ENCODE data around the gene MPC1.

Gene MPC1

DNA sequence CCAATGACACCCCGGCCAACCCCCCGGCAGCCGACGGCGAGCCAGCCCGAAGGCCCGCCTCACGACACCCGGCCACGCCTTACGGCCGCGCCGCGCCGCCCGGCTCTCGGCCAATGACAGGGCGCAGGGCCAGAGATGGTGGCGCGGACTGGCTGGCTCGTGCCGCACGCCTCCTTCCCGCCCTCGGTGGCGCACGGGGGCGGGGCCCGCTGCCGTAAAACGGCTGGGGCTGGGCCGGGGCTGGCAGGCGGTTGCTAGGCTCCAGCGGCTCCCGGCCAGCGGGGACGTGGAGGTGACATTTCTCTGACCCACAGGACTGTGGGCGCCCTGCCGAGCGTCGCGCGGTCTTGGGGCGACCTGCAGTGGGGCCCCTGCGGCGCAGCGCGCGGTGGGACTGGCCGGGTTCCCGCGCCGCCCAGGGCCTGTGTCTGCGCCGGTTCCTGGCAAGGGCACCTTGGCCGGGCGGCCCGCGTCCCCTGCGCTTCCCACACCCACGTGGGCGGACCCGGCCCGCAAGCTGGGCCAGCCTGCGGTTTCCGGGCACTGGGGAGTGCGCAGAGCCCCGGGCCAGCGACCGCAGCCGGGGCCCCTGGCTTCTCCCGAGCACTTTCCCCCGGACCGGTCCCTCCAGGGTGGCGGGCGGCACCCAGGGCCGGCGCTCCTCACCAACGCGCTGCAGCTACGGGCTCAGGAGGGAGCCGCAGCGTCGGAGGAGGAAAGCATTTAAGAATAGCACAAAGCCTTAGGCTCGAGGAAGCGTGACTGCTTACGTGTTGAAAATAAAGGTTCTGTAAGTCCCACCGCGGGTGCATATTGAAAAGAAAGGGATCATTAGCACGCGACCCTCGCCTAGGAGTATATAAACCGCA lies at the start of gene MPC1:
Gene MPC1 (minus strand): TSS at position 8 of the 869 bp plus-strand sequence. CDS start 64 bp downstream, outside the sequence.
- DNase-seq (ENCODE audit: low spot score): peak; percentile 98

DNA sequence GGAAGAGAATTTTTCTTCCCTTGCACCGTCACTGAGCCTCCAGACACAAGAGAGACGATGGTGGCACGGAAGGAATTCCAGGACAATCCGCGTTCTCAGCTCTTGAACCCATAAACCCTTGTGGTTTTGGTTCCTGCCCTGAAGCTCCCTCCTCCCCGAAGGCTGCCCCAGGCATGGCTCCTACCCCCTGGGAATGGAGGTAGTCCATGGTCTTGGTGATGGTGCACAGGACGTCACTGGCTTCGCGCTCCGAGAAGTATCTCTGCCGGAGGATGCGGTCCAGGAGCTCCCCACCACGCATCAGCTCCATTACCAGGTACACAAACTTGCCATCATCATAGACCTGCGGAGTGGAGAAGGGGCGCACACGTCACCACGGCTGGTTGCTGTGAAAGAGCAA lies 47.5 kb upstream of the MPC1 start:
- no peak for DNase-seq (ENCODE audit: low spot score)

DNA sequence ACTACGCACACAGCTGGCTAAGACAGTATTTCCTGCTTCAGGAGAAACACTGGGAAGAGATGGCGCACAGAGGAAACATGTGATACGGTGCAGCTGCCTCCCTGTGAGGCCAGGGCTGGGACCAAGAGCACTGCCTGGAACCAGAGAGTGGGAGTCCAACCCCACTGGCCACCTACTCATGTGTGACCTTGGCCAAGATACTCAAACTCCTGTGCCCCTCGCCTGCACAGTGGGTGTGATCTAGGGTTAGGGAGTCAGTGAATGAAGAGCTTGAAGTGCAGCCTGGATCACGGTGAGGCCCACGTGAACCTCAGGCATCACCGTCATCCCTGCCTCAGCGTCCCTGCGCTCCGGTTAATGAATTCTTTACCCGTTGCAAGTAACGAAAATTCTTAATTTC lies 41.7 kb upstream of the MPC1 start:
- DNase-seq (ENCODE audit: low spot score): no peak

DNA sequence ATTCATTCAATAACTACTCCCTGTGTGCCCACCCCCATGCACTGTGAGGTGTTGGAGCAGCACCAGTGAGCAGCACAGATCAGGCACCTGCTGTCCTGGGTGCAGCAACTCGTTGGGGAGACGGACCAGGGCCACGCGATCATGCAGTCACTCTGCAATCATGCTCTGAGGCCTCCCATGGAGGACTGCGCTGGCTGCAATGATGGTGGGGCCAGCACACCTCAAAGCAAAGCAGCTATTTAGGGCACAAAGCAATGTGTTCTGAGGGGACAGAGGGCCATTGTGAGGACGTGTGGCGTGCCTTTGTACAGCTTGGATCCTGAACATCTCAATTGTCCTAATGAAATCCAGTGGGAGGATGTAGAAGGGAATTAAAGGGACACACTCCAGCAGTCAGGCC lies 41.0 kb upstream of the MPC1 start:
- DNase-seq (ENCODE audit: low spot score): no peak

DNA sequence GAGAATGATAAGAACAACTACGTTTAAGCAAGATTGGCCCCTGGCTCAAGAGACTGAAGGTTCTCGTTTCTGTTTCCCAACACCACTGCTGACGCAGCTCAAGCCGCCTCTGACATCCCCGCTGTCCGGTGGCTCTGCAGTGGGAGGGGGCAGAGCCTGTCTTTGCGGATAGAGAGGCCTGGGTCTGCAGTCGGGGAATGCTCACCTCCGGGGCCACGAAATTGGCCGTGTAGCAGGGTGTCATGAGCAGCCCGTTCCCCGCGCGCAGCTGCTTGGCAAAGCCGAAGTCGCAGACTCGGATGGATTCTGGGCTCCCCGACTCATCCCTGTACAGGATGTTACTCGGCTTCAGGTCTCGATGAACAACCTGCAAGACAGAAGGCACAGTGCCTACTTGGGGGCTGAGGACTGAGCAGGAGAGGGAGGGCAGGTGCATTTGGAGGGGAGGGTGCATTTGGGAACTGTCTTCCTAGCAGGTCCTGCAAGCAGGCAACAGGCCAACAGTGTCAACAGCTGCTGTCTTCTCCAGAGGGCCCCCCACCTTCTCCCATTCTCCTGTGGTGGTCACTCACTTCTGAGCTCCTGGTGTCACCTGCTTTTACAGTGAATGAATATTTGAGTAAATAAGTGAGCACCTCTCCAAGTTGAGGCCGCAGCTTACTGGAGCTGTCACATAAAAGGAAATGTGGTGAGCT lies 40.5 kb upstream of the MPC1 start:
- no peak for DNase-seq (ENCODE audit: low spot score)

DNA sequence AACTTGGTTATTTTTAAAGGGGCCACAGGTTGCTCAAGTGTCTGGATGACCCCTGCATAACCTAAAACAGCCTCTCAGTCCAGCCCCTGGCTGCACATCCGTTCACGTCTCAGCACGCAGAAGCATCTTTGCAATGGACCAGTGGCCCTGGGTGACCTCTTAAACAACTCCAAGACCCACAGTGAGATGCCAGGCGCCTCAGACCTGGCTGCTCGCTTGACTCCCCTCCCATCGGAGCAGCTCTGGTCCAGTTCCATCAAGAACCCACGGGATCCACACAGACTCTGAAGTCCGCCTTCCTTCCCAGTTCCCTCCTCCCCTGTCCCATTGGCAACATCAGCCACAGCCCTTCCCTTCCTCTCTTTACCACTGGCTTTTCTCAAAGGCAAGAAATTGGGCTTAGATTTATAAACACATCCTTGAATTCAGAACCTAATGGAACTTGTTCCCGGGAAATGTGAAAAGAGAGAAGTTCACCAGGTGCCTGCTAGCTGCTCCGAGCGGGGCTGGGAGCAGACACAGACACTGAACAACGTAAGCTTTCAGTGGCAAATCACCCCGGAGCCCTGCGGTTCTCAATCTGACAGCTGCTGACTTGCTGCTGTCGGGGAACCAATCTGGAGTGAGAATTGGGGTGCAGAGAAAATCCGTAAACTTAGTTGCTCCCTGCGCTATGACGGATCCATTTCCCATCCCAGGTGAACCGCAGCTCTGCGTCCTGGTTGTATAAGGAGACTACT lies 39.6 kb upstream of the MPC1 start:
- no peak for DNase-seq (ENCODE audit: low spot score)

DNA sequence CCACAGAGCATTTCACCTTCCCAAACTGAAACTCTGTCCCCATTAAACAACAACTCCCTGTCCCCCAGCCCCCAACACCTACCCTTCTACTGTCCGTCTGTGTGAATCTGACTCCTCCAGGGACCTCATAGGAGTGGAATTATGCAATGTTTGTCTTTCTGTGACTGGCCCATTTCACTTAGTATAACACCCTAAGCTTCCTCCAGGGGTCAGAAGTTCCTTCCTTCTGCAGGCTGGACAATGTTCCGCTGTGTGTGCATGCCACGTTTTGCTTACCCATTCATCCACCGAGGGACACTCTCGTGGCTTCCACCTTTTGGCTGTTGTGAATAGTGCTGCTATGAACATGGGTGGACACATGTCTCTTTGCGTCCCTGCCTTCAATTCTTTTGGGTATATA lies 37.6 kb upstream of the MPC1 start:
- DNase-seq (ENCODE audit: low spot score): no peak

DNA sequence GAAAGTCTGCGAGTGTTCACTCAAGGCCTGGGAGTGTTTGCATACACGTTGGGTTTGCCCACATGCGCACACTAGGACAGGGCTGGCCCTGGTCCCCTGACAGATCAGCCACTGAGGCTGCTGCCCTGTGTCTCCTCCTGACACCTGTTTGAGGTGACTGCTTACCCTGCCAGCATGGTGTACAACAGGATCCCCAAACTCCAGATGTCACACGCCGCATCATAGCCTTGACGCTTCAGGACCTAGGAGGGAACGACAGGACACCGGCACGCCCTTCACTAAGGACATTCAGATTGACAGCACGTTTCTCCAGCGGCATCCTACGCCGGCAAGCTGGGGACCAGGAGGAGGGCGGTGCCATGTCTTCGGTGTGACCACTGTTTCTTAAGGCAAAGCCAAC lies 37.0 kb upstream of the MPC1 start:
- no peak for DNase-seq (ENCODE audit: low spot score)

DNA sequence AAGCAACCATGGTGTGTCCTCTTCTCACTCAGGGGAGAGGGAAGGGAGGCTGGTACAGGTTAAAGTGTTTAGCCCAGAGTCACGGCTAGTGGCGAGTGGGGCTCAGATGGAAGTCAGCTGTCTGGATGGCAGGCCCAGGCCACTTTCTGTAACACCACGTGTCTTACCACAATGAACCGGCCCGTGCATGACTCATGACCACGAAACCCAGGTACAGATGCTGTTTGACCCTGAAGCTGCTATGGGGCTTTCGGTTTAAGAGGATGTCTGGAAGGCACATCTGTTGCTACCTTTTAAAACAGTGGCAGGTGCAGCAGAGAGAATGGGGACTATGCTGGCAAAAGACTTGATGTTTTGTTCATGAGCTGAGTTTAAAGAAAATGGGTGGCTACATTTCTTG lies 36.5 kb upstream of the MPC1 start:
- no peak for DNase-seq (ENCODE audit: low spot score)

DNA sequence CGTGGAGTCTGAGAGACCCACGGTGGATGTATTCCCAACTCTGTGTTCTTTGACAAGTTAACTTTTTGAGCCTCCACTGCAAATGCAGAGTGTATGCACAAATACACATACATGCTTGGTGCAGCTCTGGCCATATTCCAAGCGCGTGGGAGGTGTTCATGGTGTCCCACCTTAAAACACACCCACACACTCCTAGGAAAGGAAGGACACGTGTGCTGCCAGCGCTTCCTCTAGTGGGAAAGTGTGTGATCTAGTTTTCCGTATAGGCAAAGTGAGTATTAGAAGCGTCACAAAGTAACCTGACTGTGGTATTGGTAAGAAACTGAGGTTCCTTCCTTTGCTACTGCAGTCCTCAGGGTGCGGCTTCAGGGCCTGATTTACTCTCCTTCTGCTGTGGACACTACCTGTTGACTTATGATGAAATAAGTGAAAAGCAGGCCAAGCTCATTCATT lies 36.0 kb upstream of the MPC1 start:
- DNase-seq (ENCODE audit: low spot score): no peak

DNA sequence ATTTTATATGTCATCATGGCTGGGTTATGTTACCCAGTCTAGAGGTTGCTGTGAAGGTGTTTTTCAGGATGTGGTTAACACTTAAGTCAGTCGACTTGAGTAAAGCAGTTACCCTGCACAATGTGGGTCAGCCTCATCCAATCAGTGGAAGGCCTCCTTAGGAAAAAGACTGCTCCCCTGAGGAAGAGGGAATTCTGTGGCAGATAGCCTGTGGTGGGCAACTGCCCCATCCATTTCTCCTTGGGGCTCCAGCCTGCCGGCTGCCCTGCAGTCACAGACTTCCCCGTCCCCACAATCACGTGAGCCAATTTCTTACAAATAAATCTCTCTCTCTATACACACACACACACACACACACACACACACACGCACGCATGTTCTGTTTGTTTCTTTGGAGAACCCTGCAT lies 34.5 kb upstream of the MPC1 start:
- no peak for DNase-seq (ENCODE audit: low spot score)

DNA sequence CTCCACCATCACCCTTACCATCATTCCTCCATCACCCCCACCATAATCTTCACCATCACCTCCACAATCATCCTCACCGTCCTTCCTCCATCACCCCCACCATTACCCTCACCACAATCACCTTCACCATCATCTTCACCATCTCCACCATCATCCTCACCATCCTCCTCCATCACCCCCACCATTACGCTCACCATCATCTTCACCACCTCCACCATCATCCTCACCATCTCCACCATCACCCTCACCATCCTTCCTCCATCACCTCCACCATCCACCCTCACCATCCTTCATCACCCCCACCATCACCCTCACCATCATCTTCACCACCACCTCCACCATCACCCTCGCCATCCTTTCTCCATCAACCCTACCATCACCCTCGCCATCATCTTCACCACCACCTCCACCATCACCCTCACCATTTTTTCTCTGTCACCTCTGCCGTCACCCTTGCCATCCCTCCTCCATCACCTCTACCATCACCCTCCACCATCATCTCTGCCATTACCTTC lies 33.1 kb upstream of the MPC1 start:
- DNase-seq (ENCODE audit: low spot score): no peak

DNA sequence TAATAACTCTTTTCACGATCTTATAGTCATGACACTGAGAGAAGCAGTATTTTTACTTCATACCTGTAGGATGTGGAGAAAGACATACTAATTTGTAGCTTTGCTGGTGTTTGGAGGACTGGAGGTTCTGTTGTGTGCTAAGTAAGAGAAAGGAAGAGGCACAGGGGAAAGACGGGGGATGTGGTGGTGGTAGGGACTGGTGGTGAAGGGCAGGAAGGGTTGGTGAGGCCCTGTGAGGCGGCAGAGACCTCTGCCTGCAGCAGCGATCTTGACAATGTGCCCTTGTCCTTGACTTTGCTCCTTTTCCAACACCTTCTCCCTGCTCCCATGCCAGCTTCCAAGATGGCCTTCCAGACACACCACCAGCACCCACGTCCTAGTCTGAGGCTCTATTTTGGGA lies 32.6 kb upstream of the MPC1 start:
- no peak for DNase-seq (ENCODE audit: low spot score)

DNA sequence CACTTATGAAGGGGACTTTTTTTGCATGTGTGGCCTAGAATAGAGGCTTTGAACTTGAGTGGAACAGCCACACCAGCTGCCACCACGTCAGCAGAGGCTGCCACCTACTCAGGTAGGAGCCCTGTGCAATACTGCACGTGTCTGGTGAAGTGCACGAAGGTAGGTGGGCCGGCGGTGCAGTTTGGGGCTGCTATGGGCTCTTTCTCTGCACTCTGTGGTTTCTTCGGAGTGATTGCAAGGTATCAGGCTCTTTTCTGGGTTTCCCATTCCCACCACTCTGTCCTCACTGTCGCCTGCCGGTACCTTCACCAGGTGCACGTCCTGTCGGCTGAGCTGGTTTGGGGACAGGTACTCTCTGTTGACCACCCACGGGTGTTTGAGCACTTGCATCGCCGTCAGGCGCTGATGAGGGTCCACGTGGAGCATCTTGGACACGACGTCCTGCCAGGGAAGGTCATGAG lies 30.8 kb upstream of the MPC1 start:
- no peak for DNase-seq (ENCODE audit: low spot score)

DNA sequence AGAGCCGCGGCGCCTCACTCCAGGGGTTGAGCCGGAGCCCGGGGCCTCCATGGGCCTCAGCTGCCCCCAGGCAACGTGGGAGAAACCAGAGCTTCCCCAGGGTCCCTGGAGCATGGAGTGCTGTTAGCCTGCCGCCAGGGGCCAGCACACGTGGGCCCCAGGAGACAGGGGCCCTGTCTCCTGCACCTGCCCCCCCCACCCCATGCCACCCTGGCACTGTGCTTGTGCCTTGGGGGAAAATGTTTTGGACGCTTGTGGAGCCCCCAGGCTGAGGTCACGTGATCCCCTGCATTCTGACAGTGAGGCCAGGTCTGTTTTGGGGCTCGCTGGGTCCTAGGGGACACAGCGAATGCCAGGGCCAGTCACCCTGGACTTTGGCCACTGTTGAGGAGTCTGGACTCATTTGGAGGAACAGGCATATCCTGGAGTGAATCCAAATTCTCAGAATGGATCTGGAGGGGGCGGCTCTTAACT lies 30.2 kb upstream of the MPC1 start:
- no peak for DNase-seq (ENCODE audit: low spot score)

DNA sequence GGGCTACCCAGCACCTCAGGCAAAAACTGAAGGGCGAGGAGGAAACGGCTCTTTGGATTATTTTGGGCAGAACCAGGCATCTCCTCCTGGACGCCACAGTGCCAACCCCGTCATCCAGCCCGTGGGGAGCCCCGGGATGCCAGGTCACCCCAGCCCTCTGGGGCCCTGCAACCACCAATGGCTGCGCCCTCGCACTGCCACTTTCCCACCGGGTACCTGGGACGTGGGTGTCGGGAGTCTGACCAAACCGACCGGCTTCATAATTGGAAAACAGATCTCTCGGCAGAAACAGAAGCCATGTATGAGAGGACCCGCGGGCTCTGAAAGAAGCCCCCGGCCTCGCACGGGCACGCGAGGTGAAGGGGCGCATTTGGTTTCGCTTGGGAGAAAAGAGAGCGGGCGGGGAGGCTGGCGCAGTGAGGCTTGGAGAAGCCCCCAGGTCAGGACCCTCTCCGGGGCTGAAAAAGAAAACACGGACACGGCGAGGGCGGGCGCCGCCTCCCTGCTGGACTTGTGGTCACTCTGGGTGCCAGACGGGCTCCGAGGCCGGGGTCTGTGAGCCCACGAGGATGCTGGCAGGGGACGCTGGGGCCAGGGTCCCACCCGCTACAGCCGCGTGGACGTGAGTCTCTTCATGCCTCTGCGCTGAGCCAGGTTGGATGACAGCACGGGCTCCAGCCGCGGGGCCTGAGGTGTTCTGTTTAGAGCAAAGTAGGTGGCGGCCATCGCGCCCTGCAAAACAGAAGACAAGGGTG lies 29.6 kb upstream of the MPC1 start:
- DNase-seq (ENCODE audit: low spot score): no peak

DNA sequence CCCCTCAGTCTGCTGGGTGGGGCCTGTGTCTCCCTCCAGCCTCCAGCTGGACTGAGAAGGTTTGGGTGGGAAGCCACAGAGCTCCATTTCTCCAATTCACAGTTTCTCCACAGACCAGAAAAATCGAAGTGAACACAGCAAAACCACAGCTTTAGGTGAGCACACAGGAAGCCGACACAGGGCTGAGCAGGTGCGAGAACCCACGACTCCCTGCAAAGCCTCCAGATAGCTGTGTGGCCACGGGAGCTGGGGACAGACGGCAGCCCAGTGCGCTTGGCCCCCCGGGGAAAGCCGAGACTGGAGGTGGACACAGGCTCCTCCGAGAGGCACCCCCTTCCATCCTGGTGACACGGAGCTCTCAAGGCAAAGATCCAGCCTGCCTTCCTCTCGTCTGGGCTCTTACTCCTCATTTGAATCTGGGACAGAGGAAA lies 29.0 kb upstream of the MPC1 start:
- no peak for DNase-seq (ENCODE audit: low spot score)

DNA sequence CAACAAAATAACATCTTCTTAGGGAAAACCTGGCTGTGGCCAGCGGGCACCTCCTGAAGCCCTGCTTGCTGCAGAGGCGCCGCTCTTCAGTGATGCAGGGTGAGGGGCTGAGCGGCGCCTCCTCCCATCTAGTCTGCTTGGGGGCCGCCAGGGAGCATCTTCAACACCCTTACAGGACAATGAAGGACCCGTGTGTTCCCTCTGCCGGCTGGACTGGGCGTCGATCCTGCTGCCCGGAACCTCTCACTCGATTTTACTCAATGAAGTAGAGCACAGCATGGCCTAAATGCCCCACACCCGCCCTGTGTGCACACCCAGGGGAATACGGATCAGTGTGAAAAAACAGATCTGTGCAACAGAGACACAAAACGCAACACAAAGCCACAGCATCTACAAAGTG lies 28.5 kb upstream of the MPC1 start:
- no peak for DNase-seq (ENCODE audit: low spot score)

DNA sequence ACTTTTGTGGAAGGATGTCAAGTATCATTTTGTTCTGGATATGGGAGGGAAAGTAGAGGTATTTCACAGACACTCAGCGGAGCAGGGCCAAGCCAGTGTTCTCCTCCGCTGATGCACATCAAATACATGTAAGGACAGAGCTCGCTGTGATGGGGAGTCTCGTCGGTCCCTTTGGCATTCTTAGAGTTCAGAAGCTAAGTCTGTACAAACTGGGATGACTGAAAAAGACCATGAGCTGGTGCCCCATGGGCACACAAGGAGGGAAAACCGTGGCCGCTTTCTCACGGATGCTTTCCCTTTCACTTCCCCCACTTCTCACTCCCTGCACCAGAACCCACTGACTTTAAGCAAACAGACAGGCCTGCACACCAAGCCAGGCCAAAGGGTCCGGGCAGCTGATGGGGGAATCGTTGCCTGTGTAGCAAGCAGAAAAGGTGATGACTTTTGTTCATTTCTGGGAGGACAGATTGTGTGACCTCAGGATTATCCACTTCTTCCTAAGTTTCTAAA lies 27.7 kb upstream of the MPC1 start:
- DNase-seq (ENCODE audit: low spot score): no peak

DNA sequence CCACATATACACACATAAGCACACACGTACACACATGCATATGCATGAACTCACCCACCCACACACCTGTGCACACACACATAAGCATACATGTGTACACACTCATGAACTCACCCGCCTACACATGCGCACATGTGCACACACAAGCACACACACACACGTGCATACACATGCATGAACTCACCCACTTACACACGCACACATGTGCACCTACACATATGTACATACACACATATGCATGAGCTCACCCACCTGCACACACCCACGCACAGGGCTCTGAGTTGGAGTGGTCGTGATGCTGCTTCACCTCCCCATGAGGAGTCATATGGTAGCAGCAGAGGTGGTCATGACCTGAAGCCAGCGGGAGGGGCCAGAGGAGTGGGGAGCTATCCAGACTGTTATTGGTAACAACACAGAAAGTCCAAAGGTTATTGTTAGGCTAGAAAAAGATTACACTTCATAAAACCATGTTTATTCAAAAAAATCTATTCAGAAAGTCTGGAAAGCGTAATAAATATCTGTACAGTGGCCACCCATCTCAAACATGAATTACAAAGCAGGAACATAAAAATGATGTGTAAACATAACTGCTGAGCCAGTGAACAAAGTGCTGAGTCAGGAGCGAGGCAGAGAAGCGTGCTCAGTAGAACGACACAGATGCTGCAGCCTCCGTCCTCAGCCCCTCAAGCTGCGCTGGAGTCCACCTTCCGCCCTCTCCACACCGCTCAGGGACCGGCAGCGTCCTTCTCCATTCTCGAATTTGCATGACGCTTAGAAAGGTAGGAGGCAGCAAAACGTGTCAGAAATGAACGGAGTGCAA lies 26.4 kb upstream of the MPC1 start:
- no peak for DNase-seq (ENCODE audit: low spot score)

All from ecto neural progenitor cell (in vitro differentiated cells).